Calu3 (cell line): Measurements from ENCODE around the gene RRP15. TPM values are rescaled to one million over a fixed set of nuclear protein-coding genes. Genes with fewer than 3 reads are reported as not detected.

Experiments
- BruUV-seq: library from RNA; stranded (reverse); fragments of 400-500 nt; replicated peaks from 2 replicates; lab custom pipeline; 2021; lab: Mats Ljungman, UMichigan
- CTCF ChIA-PET: fragments of 300-600 bp; sonication (Branson Sonifier 250); formaldehyde crosslinking; loops from one replicate; lab custom pipeline; 2022; ENCODE audit warnings: antibody characterized with exemption; lab: Charles Lee
- DNase-seq: peaks from one replicate; pipeline ENCODE4 v3.0.0; 2022
- H3K27ac Mint-ChIP-seq: one replicate; pipeline ENCODE4 v1.8.0; 2022; ENCODE audit warnings: mixed read lengths; ENCODE audit not compliant: unreplicated experiment
- H3K27me3 Mint-ChIP-seq: one replicate; pipeline ENCODE4 v1.8.0; 2022; ENCODE audit warnings: mixed read lengths; ENCODE audit not compliant: unreplicated experiment
- H3K36me3 Mint-ChIP-seq: one replicate; pipeline ENCODE4 v1.8.0; 2022; ENCODE audit warnings: mild to moderate bottlenecking, moderate library complexity, mixed read lengths; ENCODE audit not compliant: insufficient read depth, unreplicated experiment
- H3K4me1 Mint-ChIP-seq: one replicate; pipeline ENCODE4 v1.8.0; 2022; ENCODE audit warnings: mild to moderate bottlenecking, low read depth, mixed read lengths; ENCODE audit not compliant: unreplicated experiment
- H3K4me3 Mint-ChIP-seq: one replicate; pipeline ENCODE4 v1.8.0; 2022; ENCODE audit warnings: mild to moderate bottlenecking, low read depth, moderate library complexity, mixed read lengths; ENCODE audit not compliant: unreplicated experiment
- H3K9me3 Mint-ChIP-seq: one replicate; pipeline ENCODE4 v1.8.0; 2022; ENCODE audit warnings: low read depth, mixed read lengths; ENCODE audit not compliant: unreplicated experiment
- CTCF ChIP-seq: fragments of 200-600 bp; IDR thresholded peaks from one replicate; pipeline ENCODE4 v1.8.0; 2022; ENCODE audit warnings: antibody characterized with exemption; ENCODE audit not compliant: unreplicated experiment
- intact Hi-C: fragments of 100-400 bp; cut with micrococcal nuclease; formaldehyde crosslinking; loops from one replicate; pipeline ENCODE4 v1.10.0; 2022; ENCODE audit not compliant: unreplicated experiment
- total RNA-seq: library from RNA; stranded (reverse); gene quantifications from 2 replicates; pipeline ENCODE4 v1.2.3, GENCODE V29; 2022

The RRP15 gene
- total RNA-seq, 1 experiment from 2014 or later: 44.0 TPM

GRCh38 chr1:218303176-218303879, 18.2 kb downstream of the RRP15 start:
- no peak for TF ChIP-seq CTCF
- no peak for DNase-seq
- Mint-ChIP-seq H3K27ac (no peak overlapping the region), H3K9me3 (no peaks in the 10 kb centered on the region), H3K27me3 (no peaks in the 10 kb centered on the region), H3K4me3 (no peak overlapping the region), H3K36me3 (peaks cover 6% of the 10 kb centered on the region), H3K4me1 (peaks cover 12% of the 10 kb centered on the region)
- intact Hi-C loops: no loop called here
- CTCF ChIA-PET: no interaction called here
- no TSS peak for BruUV-seq

- no peak for TF ChIP-seq CTCF
- intact Hi-C loops: no loop called here
- Mint-ChIP-seq H3K4me1 (peaks cover 8% of the 10 kb centered on the region), H3K27ac (no peak overlapping the region), H3K9me3 (no peaks in the 10 kb centered on the region), H3K36me3 (peaks cover 6% of the 10 kb centered on the region), H3K4me3 (no peak overlapping the region), H3K27me3 (no peaks in the 10 kb centered on the region)
- BruUV-seq: no TSS peak
- DNase-seq: no peak
- CTCF ChIA-PET: no interaction called here
These were observed 19.4 kb downstream of the RRP15 start for GRCh38 chr1:218304281-218305039.

- no peak for TF ChIP-seq CTCF
- no peak overlapping the region for H3K4me3 Mint-ChIP-seq
- no peaks in the 10 kb centered on the region for H3K9me3 Mint-ChIP-seq
- no peak overlapping the region for H3K27ac Mint-ChIP-seq
- intact Hi-C loops: no loop called here
- peaks cover 8% of the 10 kb centered on the region for H3K4me1 Mint-ChIP-seq
- no peak for DNase-seq
- BruUV-seq: no TSS peak
- H3K36me3 Mint-ChIP-seq: peaks cover 6% of the 10 kb centered on the region
- CTCF ChIA-PET: no interaction called here
- H3K27me3 Mint-ChIP-seq: no peaks in the 10 kb centered on the region
These were observed 20.5 kb downstream of the RRP15 start for GRCh38 chr1:218305472-218306064.

- CTCF ChIA-PET: no interaction called here
- H3K27ac Mint-ChIP-seq: no peak overlapping the region
- no TSS peak for BruUV-seq
- no peaks in the 10 kb centered on the region for H3K4me1 Mint-ChIP-seq
- H3K36me3 Mint-ChIP-seq: peaks cover 4% of the 10 kb centered on the region
- no peaks in the 10 kb centered on the region for H3K9me3 Mint-ChIP-seq
- no peak overlapping the region for H3K4me3 Mint-ChIP-seq
- no peak for TF ChIP-seq CTCF
- intact Hi-C loops: no loop called here
- H3K27me3 Mint-ChIP-seq: no peaks in the 10 kb centered on the region
- no peak for DNase-seq
These were observed 27.4 kb downstream of the RRP15 start for GRCh38 chr1:218312509-218312908.
